ENCODE results near the gene IFT80.

- TF ChIP-seq CTCF (IDR thresholded peaks at IDR 0.05): no peak
- TF ChIP-seq POLR2A (IDR thresholded peaks at IDR 0.05): no peak
These were observed 84.0 kb downstream of the IFT80 start for GRCh38 chr3:160314995-160315394.

Data from adrenal gland (tissue), 5 donors.